ENCODE measurements around the gene MKI67.

The MKI67 gene

DNA sequence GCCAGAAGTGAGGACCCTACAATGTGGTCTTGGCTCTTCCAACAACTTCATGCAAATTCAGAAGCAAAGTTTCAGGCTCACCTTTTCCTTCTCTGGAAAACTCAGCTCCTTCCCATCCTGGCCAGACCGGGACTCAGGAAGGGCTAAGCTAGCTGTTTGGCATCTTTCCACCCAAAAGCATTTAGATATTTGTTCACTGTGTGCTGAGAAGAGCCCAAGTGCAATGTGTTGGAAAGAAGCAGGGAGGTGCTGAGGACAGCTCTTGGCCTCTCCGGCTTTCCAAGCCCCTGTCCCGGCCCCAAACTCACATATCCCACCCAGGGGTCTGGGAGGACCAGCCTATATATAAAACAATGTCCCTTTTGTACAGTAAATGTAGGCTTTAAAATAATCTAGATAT is 44.5 kb downstream of the MKI67 start:
- no peak for TF ChIP-seq EZH2phosphoT487 (IDR thresholded peaks at IDR 0.05; ENCODE audit: borderline replicate concordance, low read length)
- TF ChIP-seq, protein P1, sequence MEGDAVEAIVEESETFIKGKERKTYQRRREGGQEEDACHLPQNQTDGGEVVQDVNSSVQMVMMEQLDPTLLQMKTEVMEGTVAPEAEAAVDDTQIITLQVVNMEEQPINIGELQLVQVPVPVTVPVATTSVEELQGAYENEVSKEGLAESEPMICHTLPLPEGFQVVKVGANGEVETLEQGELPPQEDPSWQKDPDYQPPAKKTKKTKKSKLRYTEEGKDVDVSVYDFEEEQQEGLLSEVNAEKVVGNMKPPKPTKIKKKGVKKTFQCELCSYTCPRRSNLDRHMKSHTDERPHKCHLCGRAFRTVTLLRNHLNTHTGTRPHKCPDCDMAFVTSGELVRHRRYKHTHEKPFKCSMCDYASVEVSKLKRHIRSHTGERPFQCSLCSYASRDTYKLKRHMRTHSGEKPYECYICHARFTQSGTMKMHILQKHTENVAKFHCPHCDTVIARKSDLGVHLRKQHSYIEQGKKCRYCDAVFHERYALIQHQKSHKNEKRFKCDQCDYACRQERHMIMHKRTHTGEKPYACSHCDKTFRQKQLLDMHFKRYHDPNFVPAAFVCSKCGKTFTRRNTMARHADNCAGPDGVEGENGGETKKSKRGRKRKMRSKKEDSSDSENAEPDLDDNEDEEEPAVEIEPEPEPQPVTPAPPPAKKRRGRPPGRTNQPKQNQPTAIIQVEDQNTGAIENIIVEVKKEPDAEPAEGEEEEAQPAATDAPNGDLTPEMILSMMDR (IDR thresholded peaks at IDR 0.05; ENCODE audit: low read depth, low read length, poor library complexity, severe bottlenecking), result no peak
- H3K27ac ChIP-seq (ENCODE audit: low read depth, low read length), result no peak overlapping the region

DNA sequence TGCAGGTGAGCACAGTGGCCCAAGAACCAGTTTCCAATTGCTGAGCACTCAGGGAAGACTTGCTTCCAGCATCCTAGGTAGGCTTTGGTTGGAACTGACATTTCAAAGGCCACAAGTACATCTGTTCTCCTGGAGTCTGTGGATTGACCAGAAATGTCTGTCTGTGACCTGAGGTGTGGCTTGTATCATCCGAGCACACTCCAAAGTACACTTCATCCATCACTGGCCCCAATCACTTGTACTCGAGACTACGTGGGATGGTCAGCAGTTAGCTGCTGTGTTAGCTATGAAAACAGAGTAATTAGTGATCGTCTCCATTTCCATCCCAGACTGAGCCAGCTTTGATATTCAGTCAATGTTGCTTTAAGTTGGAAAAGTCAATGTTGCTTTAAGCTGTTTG is 45.0 kb downstream of the MKI67 start:
- Histone ChIP-seq H3K9me3 (ENCODE audit: control insufficient read depth, insufficient read depth, low read length) (no peaks in the 10 kb centered on the region), H3K36me3 (ENCODE audit: control insufficient read depth, low read length) (peaks cover 12% of the 10 kb centered on the region), H3F3A (ENCODE audit: control insufficient read depth, insufficient read depth) (no peaks in the 10 kb centered on the region), H3K4me1 (ENCODE audit: control insufficient read depth, low read length) (no peaks in the 10 kb centered on the region), H3K27ac (ENCODE audit: low read depth, low read length) (no peak overlapping the region), H3K4me3 (ENCODE audit: low read length) (no peak overlapping the region), H3K9me2 (replicated peaks; ENCODE audit: control insufficient read depth, low read length) (no peaks in the 10 kb centered on the region), H3K79me2 (ENCODE audit: control insufficient read depth, low read length) (no peaks in the 10 kb centered on the region), H4K20me1 (ENCODE audit: control insufficient read depth, insufficient read depth, low read depth, low read length) (no peaks in the 10 kb centered on the region), H3K27me3 (ENCODE audit: control insufficient read depth, low read length) (no peaks in the 10 kb centered on the region), H3K4me2 (ENCODE audit: low read length) (no peak overlapping the region)
- no peak for TF ChIP-seq EZH2phosphoT487 (IDR thresholded peaks at IDR 0.05; ENCODE audit: borderline replicate concordance, low read length)
- TF ChIP-seq, protein P1 (IDR thresholded peaks at IDR 0.05; ENCODE audit: low read depth, low read length, poor library complexity, severe bottlenecking), result no peak

More for the DNA sequence above, 44.5 kb downstream of the MKI67 start:
- Histone ChIP-seq H3K4me1 (ENCODE audit: control insufficient read depth, low read length) (no peaks in the 10 kb centered on the region), H3K27me3 (ENCODE audit: control insufficient read depth, low read length) (no peaks in the 10 kb centered on the region), H3K9me2 (replicated peaks; ENCODE audit: control insufficient read depth, low read length) (no peaks in the 10 kb centered on the region), H3K4me2 (ENCODE audit: low read length) (no peak overlapping the region), H3K9me3 (ENCODE audit: control insufficient read depth, insufficient read depth, low read length) (no peaks in the 10 kb centered on the region), H3F3A (ENCODE audit: control insufficient read depth, insufficient read depth) (no peaks in the 10 kb centered on the region), H4K20me1 (ENCODE audit: control insufficient read depth, insufficient read depth, low read depth, low read length) (no peaks in the 10 kb centered on the region), H3K4me3 (ENCODE audit: low read length) (no peak overlapping the region), H3K36me3 (ENCODE audit: control insufficient read depth, low read length) (peaks cover 12% of the 10 kb centered on the region), H3K79me2 (ENCODE audit: control insufficient read depth, low read length) (no peaks in the 10 kb centered on the region)

- Histone ChIP-seq H3K27ac (ENCODE audit: low read depth, low read length) (no peak overlapping the region), H3K36me3 (ENCODE audit: control insufficient read depth, low read length) (peaks cover 12% of the 10 kb centered on the region), H3K4me3 (ENCODE audit: low read length) (no peak overlapping the region), H3K9me3 (ENCODE audit: control insufficient read depth, insufficient read depth, low read length) (no peaks in the 10 kb centered on the region), H4K20me1 (ENCODE audit: control insufficient read depth, insufficient read depth, low read depth, low read length) (no peaks in the 10 kb centered on the region), H3K79me2 (ENCODE audit: control insufficient read depth, low read length) (no peaks in the 10 kb centered on the region), H3K27me3 (ENCODE audit: control insufficient read depth, low read length) (no peaks in the 10 kb centered on the region), H3F3A (ENCODE audit: control insufficient read depth, insufficient read depth) (no peaks in the 10 kb centered on the region), H3K4me1 (ENCODE audit: control insufficient read depth, low read length) (no peaks in the 10 kb centered on the region), H3K9me2 (replicated peaks; ENCODE audit: control insufficient read depth, low read length) (no peaks in the 10 kb centered on the region), H3K4me2 (ENCODE audit: low read length) (no peak overlapping the region)
- TF ChIP-seq, protein P1 (IDR thresholded peaks at IDR 0.05; ENCODE audit: low read depth, low read length, poor library complexity, severe bottlenecking), result no peak
- TF ChIP-seq EZH2phosphoT487 (IDR thresholded peaks at IDR 0.05; ENCODE audit: borderline replicate concordance, low read length), result no peak
These were observed 45.6 kb downstream of the MKI67 start for GRCh38 chr10:128080641-128081040.

- H3K36me3 ChIP-seq (ENCODE audit: control insufficient read depth, low read length), result peaks cover 12% of the 10 kb centered on the region
- H3K9me3 ChIP-seq (ENCODE audit: control insufficient read depth, insufficient read depth, low read length), result no peaks in the 10 kb centered on the region
- TF ChIP-seq, protein P1 (IDR thresholded peaks at IDR 0.05; ENCODE audit: low read depth, low read length, poor library complexity, severe bottlenecking), result no peak
- TF ChIP-seq EZH2phosphoT487 (IDR thresholded peaks at IDR 0.05; ENCODE audit: borderline replicate concordance, low read length), result no peak
- H3K4me3 ChIP-seq (ENCODE audit: low read length), result no peak overlapping the region
- H3K79me2 ChIP-seq (ENCODE audit: control insufficient read depth, low read length), result no peaks in the 10 kb centered on the region
- H4K20me1 ChIP-seq (ENCODE audit: control insufficient read depth, insufficient read depth, low read depth, low read length), result no peaks in the 10 kb centered on the region
- no peaks in the 10 kb centered on the region for H3K4me1 ChIP-seq (ENCODE audit: control insufficient read depth, low read length)
- H3K27me3 ChIP-seq (ENCODE audit: control insufficient read depth, low read length), result no peaks in the 10 kb centered on the region
- no peaks in the 10 kb centered on the region for H3F3A ChIP-seq (ENCODE audit: control insufficient read depth, insufficient read depth)
- no peak overlapping the region for H3K27ac ChIP-seq (ENCODE audit: low read depth, low read length)
- H3K9me2 ChIP-seq (replicated peaks; ENCODE audit: control insufficient read depth, low read length), result no peaks in the 10 kb centered on the region
- H3K4me2 ChIP-seq (ENCODE audit: low read length), result no peak overlapping the region
These were observed 46.0 kb downstream of the MKI67 start for GRCh38 chr10:128080231-128080630.

Measured in DOHH2 (cell line).